Measurements from ENCODE around the gene TMPRSS15.
"Not testable (repeated sequence)": the region's sequence is repeated elsewhere in the genome, so short reads cannot be mapped to it uniquely, and the experiment has no call there.

Gene TMPRSS15

GRCh38 chr21:18403735-18404450, at the start of gene TMPRSS15:
Gene TMPRSS15 (minus strand): TSS chr21:18403785. CDS start chr21:18403622, 163 bp downstream.
- no peak for DNase-seq (ENCODE audit: low read depth)

- DNase-seq (ENCODE audit: low read depth) = no peak
Measured at GRCh38 chr21:18451670-18452069, 48.1 kb upstream of the TMPRSS15 start.

- DNase-seq (ENCODE audit: low read depth) = no peak
Measured at GRCh38 chr21:18449605-18450550, 46.3 kb upstream of the TMPRSS15 start.

GRCh38 chr21:18443701-18444100, 40.1 kb upstream of the TMPRSS15 start:
- no peak for DNase-seq (ENCODE audit: low read depth)

- no peak for DNase-seq (ENCODE audit: low read depth)
Measured at GRCh38 chr21:18443085-18443484, 39.5 kb upstream of the TMPRSS15 start.

- no peak for DNase-seq (ENCODE audit: low read depth)
Measured at GRCh38 chr21:18430341-18430740, 26.8 kb upstream of the TMPRSS15 start.

GRCh38 chr21:18424276-18424675, 20.7 kb upstream of the TMPRSS15 start:
- no peak for DNase-seq (ENCODE audit: low read depth)

GRCh38 chr21:18417141-18417790, 13.7 kb upstream of the TMPRSS15 start:
- no peak for DNase-seq (ENCODE audit: low read depth)

- no peak for DNase-seq (ENCODE audit: low read depth)
Measured at GRCh38 chr21:18411565-18411964, 8.0 kb upstream of the TMPRSS15 start.

GRCh38 chr21:18409579-18409978, 6.0 kb upstream of the TMPRSS15 start:
- DNase-seq (ENCODE audit: low read depth) = no peak

GRCh38 chr21:18398843-18399242, 4.7 kb downstream of the TMPRSS15 start:
- no peak for DNase-seq (ENCODE audit: low read depth)

- no peak for DNase-seq (ENCODE audit: low read depth)
Measured at GRCh38 chr21:18387994-18388393, 15.6 kb downstream of the TMPRSS15 start.

GRCh38 chr21:18384771-18385170, 18.8 kb downstream of the TMPRSS15 start:
- no peak for DNase-seq (ENCODE audit: low read depth)

GRCh38 chr21:18382934-18383619, 20.5 kb downstream of the TMPRSS15 start:
- DNase-seq (ENCODE audit: low read depth) = not testable (repeated sequence)

- no peak for DNase-seq (ENCODE audit: low read depth)
Measured at GRCh38 chr21:18382141-18382540, 21.4 kb downstream of the TMPRSS15 start.

- no peak for DNase-seq (ENCODE audit: low read depth)
Measured at GRCh38 chr21:18373606-18374005, 30.0 kb downstream of the TMPRSS15 start.

- no peak for DNase-seq (ENCODE audit: low read depth)
Measured at GRCh38 chr21:18370301-18370700, 33.3 kb downstream of the TMPRSS15 start.

GRCh38 chr21:18369115-18369514, 34.5 kb downstream of the TMPRSS15 start:
- DNase-seq (ENCODE audit: low read depth) = no peak

- DNase-seq (ENCODE audit: low read depth) = no peak
Measured at GRCh38 chr21:18368205-18368604, 35.4 kb downstream of the TMPRSS15 start.

- DNase-seq (ENCODE audit: low read depth) = no peak
Measured at GRCh38 chr21:18356801-18357200, 46.8 kb downstream of the TMPRSS15 start.

- no peak for DNase-seq (ENCODE audit: low read depth)
Measured at GRCh38 chr21:18354947-18355346, 48.6 kb downstream of the TMPRSS15 start.

GRCh38 chr21:18350216-18350615, 53.4 kb downstream of the TMPRSS15 start:
- no peak for DNase-seq (ENCODE audit: low read depth)
